Body of pancreas (tissue), 4 donors: Measurements from ENCODE around the gene HEPACAM2. TPM values are rescaled to one million over a fixed set of nuclear protein-coding genes. Genes with fewer than 3 reads are reported as not detected.

ENCODE experiments used
- ATAC-seq: fragments of 150-250 bp; one replicate; pipeline ENCODE4 v1.9.1; 2016
- DNase-seq, 4 donors: peaks; one replicate each; pipeline ENCODE4 v3.0.0-alpha.2; 2019
- H3K27ac ChIP-seq, 4 donors: fragments of 200-600 bp; sonication (generic); 1 replicate in 3 of 4; 2 replicates in 1 of 4; pipeline versions ENCODE4 v1.5.1 to v1.6.1; 2016 to 2019; ENCODE audit warnings: mild to moderate bottlenecking in 1 of 4, mixed read lengths in 1 of 4, moderate library complexity in 1 of 4
- H3K27me3 ChIP-seq, 2 donors: fragments of 200-600 bp; sonication (generic); one replicate each; pipeline ENCODE4 v1.6.0; 2016; ENCODE audit warnings: mild to moderate bottlenecking in 1 of 2
- H3K36me3 ChIP-seq, 2 donors: fragments of 200-600 bp; sonication (generic); replicated peaks in 1 of 2; 2 replicates each; pipeline ENCODE4 v1.5.1; 2016; ENCODE audit warnings: low read depth in 2 of 2; ENCODE audit not compliant: insufficient read depth in 1 of 2
- H3K4me1 ChIP-seq: fragments of 200-600 bp; sonication (generic); one replicate; pipeline ENCODE4 v1.6.0; 2016
- H3K4me3 ChIP-seq, 2 donors: fragments of 200-600 bp; sonication (generic); 1 replicate in 1 of 2; 2 replicates in 1 of 2; pipeline ENCODE4 v1.5.1; 2016 to 2019
- H3K9me3 ChIP-seq, 3 donors: fragments of 200-600 bp; sonication (generic); 1 replicate in 2 of 3; 2 replicates in 1 of 3; pipeline ENCODE4 v1.5.1; 2016
- POLR2A ChIP-seq, 3 donors: fragments of 450-650 bp; IDR thresholded peaks; one replicate each; pipeline ENCODE4 v1.6.1; 2016; ENCODE audit warnings: antibody characterized with exemption in 3 of 3, mild to moderate bottlenecking in 2 of 3
- WGBS, 2 donors: methylation state at CpG; one replicate each; pipeline ENCODE4 v1.1.5; 2017; 5-methylcytosine and 5-hydroxymethylcytosine counted together
- intact Hi-C: fragments of 100-400 bp; cut with DNase I; formaldehyde crosslinking; loops from one replicate; pipeline ENCODE4 v1.15.1; 2023
- total RNA-seq, 2 donors: library from RNA; depleted of rRNA; stranded (reverse); fragments of >200 nt; gene quantifications; one replicate each; pipeline ENCODE4 v1.1.0, GENCODE V29; 2016
- TF ChIP-seq, protein P1 (sequence below), 7 experiments: fragments of 450-650 bp in 4 of 7; fragments of 200-600 bp in 3 of 7; sonication (generic) in 3 of 7; IDR thresholded peaks; one replicate each; pipeline ENCODE4 v1.5.1; 2016 to 2019; ENCODE audit warnings: antibody characterized with exemption in 7 of 7

The HEPACAM2 gene
- total RNA-seq, 2 donors from 2014 or later, result 2.1 TPM; not detected in 1

DNA sequence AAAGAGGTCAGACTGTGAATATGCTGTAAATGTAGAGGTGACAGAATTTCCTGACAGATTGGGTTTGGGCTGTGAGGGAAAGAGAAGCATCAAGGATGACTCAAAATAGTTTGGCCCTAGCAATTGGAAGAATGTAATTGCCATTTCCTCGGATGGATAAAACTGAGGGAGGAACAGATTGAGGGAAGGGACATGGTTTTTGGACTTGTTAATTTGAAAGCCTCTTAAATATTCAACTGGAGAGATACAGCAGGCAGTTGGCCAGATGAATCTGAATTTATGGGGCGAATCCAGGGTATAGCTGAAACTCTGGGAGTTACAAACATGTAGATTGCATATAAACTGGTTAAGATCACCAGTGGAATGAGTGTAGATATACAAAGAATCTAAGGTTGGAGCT is 9.3 kb upstream of the HEPACAM2 start:
- Histone ChIP-seq H3K27me3 (no peaks in the 10 kb centered on the region), H3K9me3 (no peaks in the 10 kb centered on the region), H3K27ac (no peak overlapping the region), H3K4me3 (no peak overlapping the region), H3K36me3 (no peaks in the 10 kb centered on the region), H3K4me1 (peaks cover 13% of the 10 kb centered on the region)
- ATAC-seq (no peak), DNase-seq (no peak)
- intact Hi-C loops, result no loop called here
- WGBS, 2 donors, result 73 to 78% methylated on average over 2 of the region's 2 CpGs
- TF ChIP-seq, protein P1, sequence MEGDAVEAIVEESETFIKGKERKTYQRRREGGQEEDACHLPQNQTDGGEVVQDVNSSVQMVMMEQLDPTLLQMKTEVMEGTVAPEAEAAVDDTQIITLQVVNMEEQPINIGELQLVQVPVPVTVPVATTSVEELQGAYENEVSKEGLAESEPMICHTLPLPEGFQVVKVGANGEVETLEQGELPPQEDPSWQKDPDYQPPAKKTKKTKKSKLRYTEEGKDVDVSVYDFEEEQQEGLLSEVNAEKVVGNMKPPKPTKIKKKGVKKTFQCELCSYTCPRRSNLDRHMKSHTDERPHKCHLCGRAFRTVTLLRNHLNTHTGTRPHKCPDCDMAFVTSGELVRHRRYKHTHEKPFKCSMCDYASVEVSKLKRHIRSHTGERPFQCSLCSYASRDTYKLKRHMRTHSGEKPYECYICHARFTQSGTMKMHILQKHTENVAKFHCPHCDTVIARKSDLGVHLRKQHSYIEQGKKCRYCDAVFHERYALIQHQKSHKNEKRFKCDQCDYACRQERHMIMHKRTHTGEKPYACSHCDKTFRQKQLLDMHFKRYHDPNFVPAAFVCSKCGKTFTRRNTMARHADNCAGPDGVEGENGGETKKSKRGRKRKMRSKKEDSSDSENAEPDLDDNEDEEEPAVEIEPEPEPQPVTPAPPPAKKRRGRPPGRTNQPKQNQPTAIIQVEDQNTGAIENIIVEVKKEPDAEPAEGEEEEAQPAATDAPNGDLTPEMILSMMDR (IDR thresholded peaks at IDR 0.05), result no peak
- TF ChIP-seq POLR2A (IDR thresholded peaks at IDR 0.05), result no peak

DNA sequence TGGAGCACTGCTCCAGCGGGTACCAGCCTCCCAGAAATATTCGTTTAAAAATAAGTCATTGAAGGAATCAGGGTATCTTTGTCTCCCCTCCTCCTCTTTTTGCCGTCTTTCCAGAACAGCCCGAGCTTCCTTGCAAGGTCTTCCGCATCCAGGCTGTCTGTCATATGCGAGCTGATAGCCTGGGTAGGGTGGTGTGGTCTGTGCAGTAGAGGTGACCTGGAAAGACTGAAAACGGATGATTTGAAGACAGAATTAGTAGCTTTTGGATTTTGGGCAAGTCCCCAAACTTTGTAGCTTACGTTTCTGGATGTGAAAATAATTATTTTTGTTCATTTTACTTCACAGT is 6.4 kb upstream of the HEPACAM2 start:
- Histone ChIP-seq H3K27ac (peak overlapping the region in 2 of 4 donors; percentile 91), H3K4me1 (peaks cover 13% of the 10 kb centered on the region), H3K36me3 (no peaks in the 10 kb centered on the region), H3K4me3 (peak overlapping the region; percentile 43 to 88), H3K9me3 (no peaks in the 10 kb centered on the region), H3K27me3 (no peaks in the 10 kb centered on the region)
- 1% methylated on average over 8 of the region's 8 CpGs for WGBS, 2 donors
- TF ChIP-seq, protein P1 (IDR thresholded peaks at IDR 0.05), result no peak
- TF ChIP-seq POLR2A (IDR thresholded peaks at IDR 0.05), result no peak
- no peak for ATAC-seq
- DNase-seq, result no peak
- intact Hi-C loops, result no loop called here

DNA sequence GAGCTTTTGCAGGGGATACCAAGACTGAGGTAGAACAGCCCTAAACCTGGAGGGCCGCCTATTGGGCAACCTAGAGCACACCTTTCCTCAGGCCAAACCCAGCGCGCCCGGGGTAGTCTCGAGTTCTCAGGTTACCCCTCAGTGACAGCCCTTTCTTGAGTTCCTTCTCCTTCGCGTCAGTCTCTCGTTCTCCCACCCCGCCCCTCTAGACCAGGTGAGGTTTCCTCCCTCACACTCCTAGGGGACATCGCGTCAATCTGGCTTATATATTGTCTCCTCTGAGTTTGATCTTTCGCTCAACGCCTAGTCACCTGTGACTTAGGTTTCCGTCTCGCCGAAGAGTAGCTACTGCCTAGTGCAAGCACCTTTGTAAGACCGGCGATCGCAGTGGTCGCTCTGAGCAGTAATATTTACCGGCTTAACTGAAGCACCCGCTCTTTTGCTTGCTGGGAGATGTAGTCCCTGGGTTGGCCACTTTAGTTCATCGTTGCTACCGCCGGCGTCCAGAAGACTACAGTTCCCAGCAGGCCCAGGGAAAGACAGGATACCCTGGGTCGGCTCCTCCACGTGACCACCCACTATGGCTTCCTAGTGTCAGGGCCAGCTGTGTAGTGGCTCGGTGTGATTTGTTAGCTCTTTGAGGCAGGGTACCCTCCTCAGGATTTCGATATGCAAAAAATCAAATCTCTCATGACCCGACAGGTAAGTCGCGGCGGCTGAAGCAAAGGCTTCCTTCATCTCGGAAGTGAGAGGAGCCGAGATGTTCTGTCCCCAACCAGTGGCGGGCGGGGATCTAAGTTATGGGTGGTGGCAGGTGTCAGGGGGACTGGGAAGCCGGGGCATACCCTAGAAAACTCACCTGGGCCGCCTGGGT is 5.8 kb upstream of the HEPACAM2 start, which contains the start of gene VPS50:
VPS50 (plus strand) TSS at position 568 of the 874 bp plus-strand sequence; CDS start at position 670, 102 bp downstream.
- WGBS, 2 donors, result 0% methylated on average over 34 to 40 of the region's 40 CpGs
- H3K27me3 ChIP-seq, result no peaks in the 10 kb centered on the region
- ATAC-seq, result peak; percentile 99
- H3K36me3 ChIP-seq, result no peaks in the 10 kb centered on the region
- H3K4me3 ChIP-seq, result peak within 1 kb of the TSS; percentile 43 to 88
- peaks cover 13% of the 10 kb centered on the region for H3K4me1 ChIP-seq
- peak; percentile 48 to 90 (median 86) for TF ChIP-seq POLR2A (IDR thresholded peaks at IDR 0.05)
- TF ChIP-seq, protein P1 (IDR thresholded peaks at IDR 0.05), result peak in 2 of 7 experiments; percentile 24 to 30
- H3K9me3 ChIP-seq, result no peaks in the 10 kb centered on the region
- peak within 1 kb of the TSS; percentile 66 to 91 (median 86) for H3K27ac ChIP-seq
- DNase-seq, result peak; percentile 95 to 99 (median 96)
- intact Hi-C loops, result no loop called here

DNA sequence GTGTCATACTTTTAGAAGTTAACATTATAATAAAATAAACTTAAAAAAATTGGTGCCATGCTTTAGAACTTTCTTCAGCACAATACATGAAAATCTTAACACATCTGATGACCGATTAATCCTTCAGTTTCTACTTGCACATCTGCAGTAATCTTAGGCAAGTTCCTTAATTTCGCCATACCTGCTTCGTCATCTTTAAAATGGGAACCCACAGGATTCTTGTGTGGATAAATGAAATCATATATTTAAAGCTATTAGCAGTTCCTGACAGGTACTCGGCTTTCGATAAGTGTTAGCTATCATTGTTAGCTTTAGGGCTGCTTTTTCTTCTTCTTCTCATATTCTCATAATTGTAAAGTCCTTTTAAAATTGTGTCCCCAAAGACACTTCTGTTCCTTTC is 5.0 kb upstream of the HEPACAM2 start:
- DNase-seq, result no peak
- peak overlapping the region; percentile 66 to 91 (median 86) for H3K27ac ChIP-seq
- intact Hi-C loops, result no loop called here
- H3K4me3 ChIP-seq, result peak overlapping the region; percentile 13 to 88
- H3K9me3 ChIP-seq, result no peaks in the 10 kb centered on the region
- 10 to 14% methylated on average over 5 of the region's 5 CpGs for WGBS, 2 donors
- H3K36me3 ChIP-seq, result no peaks in the 10 kb centered on the region
- no peaks in the 10 kb centered on the region for H3K27me3 ChIP-seq
- peaks cover 13% of the 10 kb centered on the region for H3K4me1 ChIP-seq
- ATAC-seq, result no peak
- TF ChIP-seq, protein P1 (IDR thresholded peaks at IDR 0.05), result no peak
- no peak for TF ChIP-seq POLR2A (IDR thresholded peaks at IDR 0.05)
